ENCODE data around the gene AHCTF1.

DNA sequence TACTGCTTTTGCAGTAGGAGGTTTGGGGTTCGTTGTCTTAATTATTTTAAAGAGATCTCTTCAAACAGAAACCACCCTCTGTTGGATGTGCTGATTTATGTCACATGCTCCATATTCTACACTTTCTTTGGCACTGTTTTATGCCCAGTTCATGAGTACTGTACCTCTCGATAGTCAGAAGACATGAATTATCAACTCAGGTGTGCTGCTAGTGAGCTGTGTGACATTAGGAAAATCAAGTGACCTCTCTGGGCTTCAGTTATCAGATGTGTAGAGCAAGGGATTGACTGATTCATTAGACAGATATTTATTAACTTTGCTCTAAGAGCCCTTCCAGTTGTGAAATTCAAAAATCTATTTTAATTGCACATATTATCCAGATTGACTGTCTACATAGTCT, 2.1 kb upstream of the AHCTF1 start:
- TF ChIP-seq, protein P1, sequence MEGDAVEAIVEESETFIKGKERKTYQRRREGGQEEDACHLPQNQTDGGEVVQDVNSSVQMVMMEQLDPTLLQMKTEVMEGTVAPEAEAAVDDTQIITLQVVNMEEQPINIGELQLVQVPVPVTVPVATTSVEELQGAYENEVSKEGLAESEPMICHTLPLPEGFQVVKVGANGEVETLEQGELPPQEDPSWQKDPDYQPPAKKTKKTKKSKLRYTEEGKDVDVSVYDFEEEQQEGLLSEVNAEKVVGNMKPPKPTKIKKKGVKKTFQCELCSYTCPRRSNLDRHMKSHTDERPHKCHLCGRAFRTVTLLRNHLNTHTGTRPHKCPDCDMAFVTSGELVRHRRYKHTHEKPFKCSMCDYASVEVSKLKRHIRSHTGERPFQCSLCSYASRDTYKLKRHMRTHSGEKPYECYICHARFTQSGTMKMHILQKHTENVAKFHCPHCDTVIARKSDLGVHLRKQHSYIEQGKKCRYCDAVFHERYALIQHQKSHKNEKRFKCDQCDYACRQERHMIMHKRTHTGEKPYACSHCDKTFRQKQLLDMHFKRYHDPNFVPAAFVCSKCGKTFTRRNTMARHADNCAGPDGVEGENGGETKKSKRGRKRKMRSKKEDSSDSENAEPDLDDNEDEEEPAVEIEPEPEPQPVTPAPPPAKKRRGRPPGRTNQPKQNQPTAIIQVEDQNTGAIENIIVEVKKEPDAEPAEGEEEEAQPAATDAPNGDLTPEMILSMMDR (IDR thresholded peaks at IDR 0.05): no peak
- TF ChIP-seq POLR2A (IDR thresholded peaks at IDR 0.05): no peak

Data from adrenal gland (tissue), 5 donors.